Fibroblast of lung (primary cell): ENCODE results near the gene BNIP5. TPM values are rescaled to one million over a fixed set of nuclear protein-coding genes. Genes with fewer than 3 reads are reported as not detected.

Source experiments
- DNase-seq, 2 donors: peaks; one replicate each; pipeline versions ENCODE4 v3.0.0 to v3.0.0-alpha.2; 2010; ENCODE audit warnings: low read depth in 2 of 2
- H2AFZ ChIP-seq: 2 replicates; pipeline ENCODE4 v1.5.1; 2012; ENCODE audit warnings: low read length, control low read depth, inconsistent platforms
- H3K27ac ChIP-seq: 2 replicates; pipeline ENCODE4 v1.5.1; 2011; ENCODE audit warnings: low read length, control low read depth; ENCODE audit not compliant: insufficient read depth
- H3K27me3 ChIP-seq: 2 replicates; pipeline ENCODE4 v1.5.1; 2011; ENCODE audit warnings: mild to moderate bottlenecking, low read length; ENCODE audit not compliant: control insufficient read depth, insufficient read depth
- H3K36me3 ChIP-seq: 2 replicates; pipeline ENCODE4 v1.5.1; 2011; ENCODE audit warnings: low read length; ENCODE audit not compliant: control insufficient read depth, insufficient read depth
- H3K4me1 ChIP-seq: 2 replicates; pipeline ENCODE4 v1.5.1; 2011; ENCODE audit warnings: low read length; ENCODE audit not compliant: control insufficient read depth, insufficient read depth; ENCODE audit errors: extremely low read depth
- H3K4me2 ChIP-seq: 2 replicates; pipeline ENCODE4 v1.5.1; 2011; ENCODE audit warnings: low read length, control low read depth; ENCODE audit not compliant: insufficient read depth; ENCODE audit errors: extremely low read depth
- H3K4me3 ChIP-seq, 4 experiments: fragments of 200-600 bp in 1 of 4; sonication (generic) in 1 of 4; replicated peaks in 1 of 4; 2 replicates each; pipeline ENCODE4 v1.5.1; 2011 to 2016; ENCODE audit warnings: low read length in 4 of 4, low read depth in 3 of 4, mild to moderate bottlenecking in 3 of 4, control low read depth in 2 of 4, inconsistent platforms in 1 of 4, mixed read lengths in 1 of 4; ENCODE audit not compliant: insufficient read depth in 1 of 4; ENCODE audit errors: control extremely low read depth in 1 of 4
- H3K79me2 ChIP-seq: 2 replicates; pipeline ENCODE4 v1.5.1; 2012; ENCODE audit warnings: mild to moderate bottlenecking, low read length, inconsistent platforms; ENCODE audit not compliant: control insufficient read depth, insufficient read depth
- H3K9ac ChIP-seq: 2 replicates; pipeline ENCODE4 v1.5.1; 2011; ENCODE audit warnings: mild to moderate bottlenecking, low read length, control low read depth; ENCODE audit not compliant: insufficient read depth
- H3K9me3 ChIP-seq: 2 replicates; pipeline ENCODE4 v1.5.1; 2012; ENCODE audit warnings: low read depth, low read length; ENCODE audit not compliant: control insufficient read depth, insufficient read depth
- H4K20me1 ChIP-seq: 2 replicates; pipeline ENCODE4 v1.5.1; 2011; ENCODE audit warnings: low read length; ENCODE audit not compliant: control insufficient read depth, insufficient read depth; ENCODE audit errors: extremely low read depth
- EZH2 ChIP-seq: IDR thresholded peaks from 2 replicates; pipeline ENCODE4 v1.5.1; 2012; ENCODE audit warnings: low read length, control low read depth, mild to moderate bottlenecking; ENCODE audit errors: missing control alignments
- polyA plus RNA-seq, 2 donors: library from polyadenylated mRNA; depleted of rRNA in 1 of 2; stranded (reverse) in 1 of 2; unstranded in 1 of 2; fragments of >200 nt; gene quantifications; 2 replicates each; pipeline ENCODE4 v1.2.1, GENCODE V29; 2011 to 2012; ENCODE audit warnings: missing spikeins in 1 of 2
- total RNA-seq: library from RNA; depleted of rRNA; stranded (reverse); fragments of >200 nt; gene quantifications from 2 replicates; pipeline ENCODE4 v1.2.1, GENCODE V29; 2014
- TF ChIP-seq, protein P1 (sequence below), 2 donors: IDR thresholded peaks in 1 of 2; conservative IDR thresholded peaks in 1 of 2; 1 replicate in 1 of 2; 2 replicates in 1 of 2; pipeline ENCODE4 v1.5.1; 2011 to 2012; ENCODE audit warnings: low read length in 2 of 2, control low read depth in 1 of 2, inconsistent platforms in 1 of 2, low read depth in 1 of 2, mild to moderate bottlenecking in 1 of 2

BNIP5 gene
- total and polyA plus RNA-seq, 2 donors (not counting 1 experiment from before 2014, with no cell fraction given), result not detected

DNA sequence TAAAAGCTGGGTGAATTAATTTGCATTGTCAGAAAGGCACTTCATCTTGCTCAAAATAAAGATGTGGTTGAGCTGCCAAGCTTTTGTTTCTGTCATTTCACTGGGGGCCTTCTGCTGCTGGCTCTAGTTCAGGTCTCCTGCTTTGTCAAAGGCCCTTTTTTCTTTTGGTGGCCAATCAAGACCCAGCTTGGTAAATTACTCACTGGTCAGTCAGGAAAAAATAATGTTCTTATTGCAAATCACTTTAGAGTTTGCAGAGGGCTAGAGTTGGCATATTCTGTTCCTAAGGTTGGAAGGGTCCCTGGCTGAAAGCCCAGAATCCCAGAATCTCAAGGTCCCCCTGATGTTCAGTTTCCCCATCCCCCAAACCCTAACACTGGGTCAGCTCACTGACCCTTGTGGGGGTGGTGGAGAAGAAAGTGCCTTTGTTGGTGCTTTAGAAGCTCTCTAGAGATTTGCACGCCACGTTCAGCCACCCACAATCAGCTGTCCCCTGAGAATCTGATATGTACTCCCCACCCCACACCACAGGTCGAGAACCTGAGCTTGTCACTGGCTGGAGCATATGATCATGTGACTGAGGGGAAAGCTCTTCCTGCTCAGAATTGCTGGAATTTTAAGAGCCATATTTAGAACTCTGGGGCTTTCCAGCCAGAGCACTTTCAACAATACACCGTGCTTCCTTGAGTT is 21.7 kb upstream of the BNIP5 start:
- Histone ChIP-seq H3K27ac (no peak overlapping the region), H2AFZ (no peak overlapping the region), H3K4me2 (no peak overlapping the region)

DNA sequence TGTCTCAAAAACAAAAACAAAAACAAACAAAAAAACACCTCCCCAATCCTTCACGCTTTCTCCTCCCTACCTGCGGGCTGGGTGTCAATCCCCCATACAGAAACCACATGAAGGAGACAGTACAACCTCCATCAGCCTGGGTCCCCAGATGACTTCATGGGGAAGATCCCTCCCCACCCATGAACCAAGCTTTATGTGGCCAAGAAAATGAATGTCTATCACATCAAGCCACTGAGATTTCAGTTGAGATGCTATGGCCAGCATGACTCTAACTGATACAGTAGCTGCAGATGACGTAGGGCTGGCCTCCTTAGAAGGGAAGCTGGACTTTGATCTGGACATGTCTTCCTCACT is 21.2 kb upstream of the BNIP5 start:
- Histone ChIP-seq H3K36me3 (no peaks in the 10 kb centered on the region), H3K9ac (no peak overlapping the region), H2AFZ (no peak overlapping the region), H3K27me3 (peaks cover 6% of the 10 kb centered on the region), H3K4me1 (no peaks in the 10 kb centered on the region), H4K20me1 (no peaks in the 10 kb centered on the region), H3K27ac (no peak overlapping the region), H3K9me3 (no peaks in the 10 kb centered on the region), H3K4me3 (no peak overlapping the region), H3K79me2 (no peaks in the 10 kb centered on the region), H3K4me2 (no peak overlapping the region)
- TF ChIP-seq, protein P1, sequence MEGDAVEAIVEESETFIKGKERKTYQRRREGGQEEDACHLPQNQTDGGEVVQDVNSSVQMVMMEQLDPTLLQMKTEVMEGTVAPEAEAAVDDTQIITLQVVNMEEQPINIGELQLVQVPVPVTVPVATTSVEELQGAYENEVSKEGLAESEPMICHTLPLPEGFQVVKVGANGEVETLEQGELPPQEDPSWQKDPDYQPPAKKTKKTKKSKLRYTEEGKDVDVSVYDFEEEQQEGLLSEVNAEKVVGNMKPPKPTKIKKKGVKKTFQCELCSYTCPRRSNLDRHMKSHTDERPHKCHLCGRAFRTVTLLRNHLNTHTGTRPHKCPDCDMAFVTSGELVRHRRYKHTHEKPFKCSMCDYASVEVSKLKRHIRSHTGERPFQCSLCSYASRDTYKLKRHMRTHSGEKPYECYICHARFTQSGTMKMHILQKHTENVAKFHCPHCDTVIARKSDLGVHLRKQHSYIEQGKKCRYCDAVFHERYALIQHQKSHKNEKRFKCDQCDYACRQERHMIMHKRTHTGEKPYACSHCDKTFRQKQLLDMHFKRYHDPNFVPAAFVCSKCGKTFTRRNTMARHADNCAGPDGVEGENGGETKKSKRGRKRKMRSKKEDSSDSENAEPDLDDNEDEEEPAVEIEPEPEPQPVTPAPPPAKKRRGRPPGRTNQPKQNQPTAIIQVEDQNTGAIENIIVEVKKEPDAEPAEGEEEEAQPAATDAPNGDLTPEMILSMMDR (conservative IDR thresholded peaks at IDR 0.05 in 1 of 2, IDR thresholded peaks at IDR 0.05 in 1 of 2; ENCODE audit: low read depth in 1 of 2, low read length in 2 of 2), result no peak
- TF ChIP-seq EZH2, result no peak
- DNase-seq, result no peak

More for the DNA sequence above, 21.7 kb upstream of the BNIP5 start:
- Histone ChIP-seq H3K79me2 (no peaks in the 10 kb centered on the region), H3K9me3 (no peaks in the 10 kb centered on the region), H3K4me3 (no peak overlapping the region), H3K4me1 (no peaks in the 10 kb centered on the region), H3K36me3 (no peaks in the 10 kb centered on the region), H4K20me1 (no peaks in the 10 kb centered on the region), H3K9ac (no peak overlapping the region), H3K27me3 (peaks cover 6% of the 10 kb centered on the region)
- DNase-seq, result peak in 1 of 2 donors; percentile 87
- TF ChIP-seq EZH2, result no peak
- TF ChIP-seq, protein P1 (conservative IDR thresholded peaks at IDR 0.05 in 1 of 2, IDR thresholded peaks at IDR 0.05 in 1 of 2; ENCODE audit: low read depth in 1 of 2, low read length in 2 of 2), result no peak

DNA sequence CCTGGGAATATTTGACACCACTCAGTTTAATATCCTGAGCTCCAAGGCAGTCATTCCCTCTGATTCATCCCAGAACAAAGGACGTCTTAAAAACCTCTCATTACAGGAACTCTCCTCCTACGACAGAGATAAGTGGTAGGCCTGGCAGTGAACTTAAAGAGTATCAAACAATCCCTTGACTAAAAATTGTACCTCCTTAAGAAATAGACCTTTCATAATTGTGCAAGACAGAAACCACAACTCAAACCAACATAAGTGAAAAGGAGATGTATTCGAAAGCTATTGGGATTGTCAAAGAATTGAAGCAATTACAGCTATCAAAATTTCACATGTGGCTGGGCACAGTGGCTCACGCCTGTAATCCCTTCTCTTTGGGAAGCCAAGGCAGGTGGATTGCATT is 19.1 kb upstream of the BNIP5 start:
- H3K4me3 ChIP-seq, result no peak overlapping the region
- H3K27ac ChIP-seq, result no peak overlapping the region
- H3K4me1 ChIP-seq, result no peaks in the 10 kb centered on the region
- peak in 1 of 2 donors; percentile 93 for DNase-seq
- H3K9ac ChIP-seq, result no peak overlapping the region
- TF ChIP-seq EZH2, result no peak
- TF ChIP-seq, protein P1 (conservative IDR thresholded peaks at IDR 0.05 in 1 of 2, IDR thresholded peaks at IDR 0.05 in 1 of 2; ENCODE audit: low read depth in 1 of 2, low read length in 2 of 2), result no peak
- H3K9me3 ChIP-seq, result no peaks in the 10 kb centered on the region
- no peak overlapping the region for H3K4me2 ChIP-seq
- peaks cover 6% of the 10 kb centered on the region for H3K27me3 ChIP-seq
- H3K36me3 ChIP-seq, result no peaks in the 10 kb centered on the region
- no peaks in the 10 kb centered on the region for H3K79me2 ChIP-seq
- H4K20me1 ChIP-seq, result no peaks in the 10 kb centered on the region
- H2AFZ ChIP-seq, result no peak overlapping the region
